GM12874 (cell line): ENCODE results near the gene ICAM3.

Experiments
- CTCF ChIP-seq: IDR thresholded peaks from 2 replicates; pipeline ENCODE4 v1.5.1; 2011; ENCODE audit warnings: low read depth, mild to moderate bottlenecking, control low read depth, low read length, moderate library complexity; ENCODE audit not compliant: insufficient read depth

The ICAM3 gene

GRCh38 chr19:10284065-10284959 lies 55.1 kb downstream of the ICAM3 start:
- no peak for TF ChIP-seq CTCF
